ENCODE results near the gene DYSF.

DNA sequence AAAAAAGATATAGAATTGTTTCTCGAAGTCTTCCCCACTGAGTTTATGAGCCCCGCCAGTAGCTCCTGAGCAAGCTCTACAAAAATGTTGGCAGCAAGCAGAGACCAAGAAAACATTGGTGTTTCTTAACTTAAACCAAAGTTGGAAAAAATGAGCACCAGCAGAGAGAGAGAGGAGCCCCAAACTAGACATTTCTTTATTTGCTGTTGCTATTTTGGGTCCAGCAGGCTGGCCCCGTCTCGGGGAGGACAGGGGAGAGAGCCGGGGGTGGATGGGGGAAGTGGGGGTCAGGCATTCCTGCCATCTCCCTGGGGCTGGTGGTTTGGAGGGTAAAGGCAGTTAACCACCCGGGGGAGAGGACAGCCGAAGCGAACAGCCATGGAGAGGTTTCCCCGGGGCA lies 113.0 kb downstream of the DYSF start:
- TF ChIP-seq CTCF (IDR thresholded peaks at IDR 0.05) (no peak), POLR2A (IDR thresholded peaks at IDR 0.05) (no peak)
